ENCODE measurements around the gene RBMS3. TPM values are rescaled to one million over a fixed set of nuclear protein-coding genes. Genes with fewer than 3 reads are reported as not detected.
A peak's percentile ranks its signal among the peaks of the same experiment; 100 is the strongest.

RBMS3 gene
- total RNA-seq, 2 donors from 2014 or later: 27.3 to 51.4 TPM

GRCh38 chr3:29912600-29913288 lies 631.9 kb downstream of the RBMS3 start:
- no peaks in the 10 kb centered on the region for H3K4me1 ChIP-seq
- no peak for DNase-seq (ENCODE audit: low spot score)
- H3K36me3 ChIP-seq: no peaks in the 10 kb centered on the region
- H3K27ac ChIP-seq: no peak overlapping the region
- TF ChIP-seq CTCF (IDR thresholded peaks at IDR 0.05): no peak
- no peak overlapping the region for H3K4me3 ChIP-seq
- H3K9me3 ChIP-seq: no peaks in the 10 kb centered on the region
- H3K27me3 ChIP-seq: no peaks in the 10 kb centered on the region

GRCh38 chr3:29914861-29915524 lies 634.1 kb downstream of the RBMS3 start:
- Histone ChIP-seq H3K4me1 (no peaks in the 10 kb centered on the region), H3K9me3 (no peaks in the 10 kb centered on the region), H3K27me3 (no peaks in the 10 kb centered on the region), H3K27ac (no peak overlapping the region), H3K4me3 (no peak overlapping the region), H3K36me3 (no peaks in the 10 kb centered on the region)
- DNase-seq (ENCODE audit: low spot score): no peak
- TF ChIP-seq CTCF (IDR thresholded peaks at IDR 0.05): no peak

GRCh38 chr3:29919571-29919970 lies 638.7 kb downstream of the RBMS3 start:
- no peak overlapping the region for H3K27ac ChIP-seq
- no peaks in the 10 kb centered on the region for H3K9me3 ChIP-seq
- TF ChIP-seq CTCF (IDR thresholded peaks at IDR 0.05): no peak
- H3K4me1 ChIP-seq: peaks cover 0 to 6% of the 10 kb centered on the region in 2 donors
- H3K4me3 ChIP-seq: no peak overlapping the region
- no peak for DNase-seq (ENCODE audit: low spot score)
- no peaks in the 10 kb centered on the region for H3K27me3 ChIP-seq
- no peaks in the 10 kb centered on the region for H3K36me3 ChIP-seq

- peak; percentile 59 for DNase-seq (ENCODE audit: low spot score)
- no peak for TF ChIP-seq CTCF (IDR thresholded peaks at IDR 0.05)
- no peaks in the 10 kb centered on the region for H3K27me3 ChIP-seq
- H3K4me1 ChIP-seq: peaks cover 0 to 6% of the 10 kb centered on the region in 2 donors
- H3K27ac ChIP-seq: peak overlapping the region in 1 of 2 donors; percentile 18
- no peaks in the 10 kb centered on the region for H3K36me3 ChIP-seq
- H3K9me3 ChIP-seq: no peaks in the 10 kb centered on the region
- no peak overlapping the region for H3K4me3 ChIP-seq
These were observed 642.3 kb downstream of the RBMS3 start for GRCh38 chr3:29922992-29923746.

GRCh38 chr3:29924783-29925561 lies 644.1 kb downstream of the RBMS3 start:
- no peaks in the 10 kb centered on the region for H3K27me3 ChIP-seq
- H3K4me3 ChIP-seq: peak overlapping the region in 1 of 2 donors; percentile 6
- no peak for DNase-seq (ENCODE audit: low spot score)
- TF ChIP-seq CTCF (IDR thresholded peaks at IDR 0.05): no peak
- no peaks in the 10 kb centered on the region for H3K36me3 ChIP-seq
- peaks cover 0 to 6% of the 10 kb centered on the region in 2 donors for H3K4me1 ChIP-seq
- H3K9me3 ChIP-seq: no peaks in the 10 kb centered on the region
- H3K27ac ChIP-seq: peak overlapping the region; percentile 37 to 49
